Vagina (tissue), 2 donors: ENCODE data around the gene TNNI3.

ENCODE experiments used
- POLR2AphosphoS5 ChIP-seq, 2 donors: sonication (generic); formaldehyde crosslinking; IDR thresholded peaks; one replicate each; pipeline ENCODE4 v1.9.0; 2017; ENCODE audit warnings: antibody characterized with exemption in 2 of 2, mild to moderate bottlenecking in 2 of 2, low read depth in 1 of 2; ENCODE audit not compliant: insufficient read depth in 1 of 2
- TF ChIP-seq, protein P1 (sequence below), 3 experiments: fragments of 450-650 bp in 2 of 3; fragments of 200-600 bp in 1 of 3; sonication (generic) in 1 of 3; IDR thresholded peaks; one replicate each; pipeline ENCODE4 v1.5.1; 2017 to 2019; ENCODE audit warnings: antibody characterized with exemption in 3 of 3, mild to moderate bottlenecking in 2 of 3, moderate library complexity in 2 of 3

DNA sequence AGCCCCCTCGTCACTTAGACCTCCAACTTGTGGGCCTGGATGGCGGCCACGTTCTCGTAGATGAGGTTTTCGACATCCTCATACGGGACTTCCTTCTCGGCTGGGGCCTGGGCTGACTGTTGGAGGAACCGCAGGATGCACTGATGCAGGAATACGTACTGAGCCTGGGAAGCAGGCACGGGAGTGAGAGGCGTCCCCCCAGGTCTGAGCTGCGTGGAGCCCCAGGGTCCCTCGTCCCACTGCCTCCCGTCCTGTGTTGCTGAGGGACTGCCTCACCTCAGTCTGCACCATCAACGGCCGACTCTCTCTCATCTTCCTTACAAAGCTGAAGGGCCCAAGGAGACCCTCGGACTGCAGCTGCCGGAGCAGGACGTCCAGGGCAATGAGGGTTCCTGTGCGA, 24.2 kb upstream of the TNNI3 start:
- TF ChIP-seq, protein P1, sequence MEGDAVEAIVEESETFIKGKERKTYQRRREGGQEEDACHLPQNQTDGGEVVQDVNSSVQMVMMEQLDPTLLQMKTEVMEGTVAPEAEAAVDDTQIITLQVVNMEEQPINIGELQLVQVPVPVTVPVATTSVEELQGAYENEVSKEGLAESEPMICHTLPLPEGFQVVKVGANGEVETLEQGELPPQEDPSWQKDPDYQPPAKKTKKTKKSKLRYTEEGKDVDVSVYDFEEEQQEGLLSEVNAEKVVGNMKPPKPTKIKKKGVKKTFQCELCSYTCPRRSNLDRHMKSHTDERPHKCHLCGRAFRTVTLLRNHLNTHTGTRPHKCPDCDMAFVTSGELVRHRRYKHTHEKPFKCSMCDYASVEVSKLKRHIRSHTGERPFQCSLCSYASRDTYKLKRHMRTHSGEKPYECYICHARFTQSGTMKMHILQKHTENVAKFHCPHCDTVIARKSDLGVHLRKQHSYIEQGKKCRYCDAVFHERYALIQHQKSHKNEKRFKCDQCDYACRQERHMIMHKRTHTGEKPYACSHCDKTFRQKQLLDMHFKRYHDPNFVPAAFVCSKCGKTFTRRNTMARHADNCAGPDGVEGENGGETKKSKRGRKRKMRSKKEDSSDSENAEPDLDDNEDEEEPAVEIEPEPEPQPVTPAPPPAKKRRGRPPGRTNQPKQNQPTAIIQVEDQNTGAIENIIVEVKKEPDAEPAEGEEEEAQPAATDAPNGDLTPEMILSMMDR (IDR thresholded peaks at IDR 0.05), result no peak
- TF ChIP-seq POLR2AphosphoS5 (IDR thresholded peaks at IDR 0.05; ENCODE audit: insufficient read depth in 1 of 2, low read depth in 1 of 2), result no peak
